COLO829 (cell line): Measurements from ENCODE around the gene MAP2K5.

Experiments used
- DNase-seq: peaks from one replicate; pipeline ENCODE4 v3.0.0; 2012; ENCODE audit warnings: low spot score

MAP2K5 gene

DNA sequence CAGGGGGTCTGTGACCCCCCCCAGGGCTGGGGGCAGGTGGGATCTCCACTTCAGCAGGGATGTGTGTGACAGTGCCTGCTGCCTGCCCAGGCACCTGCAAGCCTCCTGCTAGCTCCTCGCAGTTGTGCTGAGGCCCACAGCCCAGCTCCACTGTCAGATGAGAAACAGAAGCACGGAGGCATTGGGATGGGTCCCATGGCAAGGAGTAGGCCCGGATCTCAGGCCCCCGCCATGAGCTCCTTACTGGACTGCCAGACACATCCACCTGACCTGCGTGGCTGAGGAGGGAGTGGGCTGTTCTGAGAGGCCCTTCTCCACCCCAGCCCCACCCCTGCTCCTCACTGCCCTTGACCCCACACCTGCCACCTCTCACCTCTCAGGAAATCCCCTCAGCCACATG, 264.6 kb downstream of the MAP2K5 start:
- no peak for DNase-seq

DNA sequence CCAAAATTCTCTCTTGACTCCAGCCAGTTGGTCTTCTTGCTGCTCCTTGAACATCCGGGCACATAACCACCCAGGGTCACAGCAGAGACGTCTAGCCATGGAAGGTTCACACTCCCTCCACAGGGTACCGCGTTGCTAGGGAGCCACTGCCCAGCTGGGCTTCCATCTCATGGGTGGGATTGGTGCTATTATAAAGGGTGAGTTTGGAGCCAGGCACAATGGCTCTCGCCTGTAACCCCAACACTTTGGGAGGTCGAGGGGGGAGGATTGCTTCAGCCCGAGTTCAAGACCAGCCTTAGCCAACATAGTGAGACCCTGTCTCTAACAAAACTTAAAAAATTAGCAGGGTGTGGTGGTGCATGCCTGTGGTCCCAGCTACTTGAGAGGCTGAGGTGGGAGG, 265.3 kb downstream of the MAP2K5 start:
- DNase-seq: no peak

DNA sequence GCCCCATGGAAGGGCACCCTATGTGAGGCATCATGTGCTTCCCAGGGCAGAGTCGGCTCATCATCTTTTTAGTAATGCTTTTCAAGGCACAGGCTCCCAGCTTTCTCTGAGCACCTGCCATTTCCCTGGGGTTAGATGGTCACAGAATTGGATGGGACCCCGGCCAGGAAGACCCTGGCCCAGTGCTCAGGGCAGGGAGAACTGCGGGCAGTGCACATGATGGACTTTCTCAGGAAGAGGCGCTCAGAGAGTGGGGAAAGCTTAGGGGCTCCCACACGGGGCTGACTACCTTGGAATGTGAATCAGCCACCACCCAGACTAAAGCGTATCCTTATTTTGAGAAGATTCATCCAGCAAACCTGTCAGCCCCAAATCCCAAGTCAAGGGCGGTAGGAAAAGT, 266.3 kb downstream of the MAP2K5 start:
- DNase-seq: no peak

DNA sequence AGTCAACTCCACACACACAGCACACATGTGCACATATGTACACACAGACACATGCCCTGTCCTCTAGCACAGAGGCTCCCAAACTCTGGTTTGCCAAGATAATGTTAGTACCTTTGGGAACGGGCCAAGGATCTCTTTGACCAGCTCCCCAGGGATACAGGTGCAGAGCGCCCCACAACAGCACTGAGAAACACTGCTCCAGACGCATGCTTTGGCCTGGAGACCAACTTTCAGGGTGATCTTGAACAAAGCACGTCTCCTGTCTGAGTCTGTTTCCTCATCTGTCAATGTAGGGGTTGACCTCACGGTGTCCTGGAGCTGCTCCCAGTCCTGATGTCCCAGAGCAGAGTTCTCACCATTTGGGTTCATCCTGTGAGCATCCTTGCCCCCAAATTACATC, 266.9 kb downstream of the MAP2K5 start:
- DNase-seq: no peak

DNA sequence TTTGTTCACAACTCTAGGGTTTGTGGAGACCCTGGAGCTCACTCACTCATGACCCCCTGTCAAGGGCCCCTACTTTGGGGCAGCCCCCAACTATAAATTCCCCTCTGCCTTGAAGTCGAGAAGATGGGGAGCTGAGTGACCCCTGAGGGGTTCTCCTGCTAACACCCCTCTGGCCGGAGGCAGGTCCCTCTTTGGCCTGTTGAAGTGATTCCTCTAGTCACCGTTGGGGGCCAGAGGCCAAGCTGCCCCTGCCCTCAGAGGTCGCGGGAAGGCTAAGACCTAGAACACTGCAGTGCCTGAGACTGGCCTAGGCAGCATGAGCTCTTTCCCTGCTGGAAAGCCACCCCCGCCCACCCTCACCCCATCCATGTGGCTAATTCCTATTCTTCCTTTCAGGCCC, 267.4 kb downstream of the MAP2K5 start:
- no peak for DNase-seq

DNA sequence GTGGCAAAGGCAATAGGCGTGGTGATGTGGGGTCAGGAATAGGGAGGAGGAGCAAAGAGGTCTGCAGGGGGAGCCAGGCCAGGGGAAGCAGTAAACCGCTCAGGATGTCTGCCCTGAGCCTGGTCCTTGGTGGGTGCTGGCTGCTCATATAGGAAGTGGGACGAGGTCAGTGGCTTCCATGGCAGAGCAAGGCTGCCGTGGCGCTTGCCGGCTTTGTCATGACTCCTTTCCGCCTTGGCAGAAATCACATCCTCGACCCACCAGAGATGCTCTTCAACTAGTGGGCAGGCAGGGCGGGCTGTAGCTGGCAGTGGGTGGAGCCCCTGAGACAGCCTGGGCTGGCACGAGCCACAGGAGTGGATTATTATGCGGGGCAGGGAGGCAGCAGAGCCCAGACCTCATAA, 269.7 kb downstream of the MAP2K5 start:
- DNase-seq: no peak

DNA sequence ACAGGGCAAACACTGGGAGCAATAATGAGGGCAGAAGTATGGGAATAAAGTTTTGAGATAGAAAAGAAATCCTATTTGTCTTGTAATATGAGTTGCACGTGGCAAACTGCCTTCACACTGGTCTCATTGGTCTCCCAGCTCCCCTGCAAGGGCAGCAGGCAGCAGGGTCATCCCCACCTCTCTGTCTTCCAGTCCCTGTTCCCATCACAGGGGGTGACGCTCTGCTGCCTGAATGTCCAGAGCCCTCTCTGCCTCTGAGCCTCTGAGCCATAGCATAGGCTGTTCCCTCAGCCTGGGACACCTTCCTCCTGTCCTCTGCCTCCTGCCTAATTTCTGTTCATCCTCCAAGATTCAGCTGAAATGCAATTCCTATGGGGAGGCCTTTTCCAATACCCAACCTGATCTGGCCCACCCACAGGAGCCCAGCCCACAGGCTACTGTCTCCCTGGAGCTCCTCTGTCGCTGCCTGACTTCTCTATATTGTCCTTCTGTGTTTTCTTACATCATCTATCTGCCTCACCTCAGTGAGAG, 270.7 kb downstream of the MAP2K5 start:
- DNase-seq: no peak

DNA sequence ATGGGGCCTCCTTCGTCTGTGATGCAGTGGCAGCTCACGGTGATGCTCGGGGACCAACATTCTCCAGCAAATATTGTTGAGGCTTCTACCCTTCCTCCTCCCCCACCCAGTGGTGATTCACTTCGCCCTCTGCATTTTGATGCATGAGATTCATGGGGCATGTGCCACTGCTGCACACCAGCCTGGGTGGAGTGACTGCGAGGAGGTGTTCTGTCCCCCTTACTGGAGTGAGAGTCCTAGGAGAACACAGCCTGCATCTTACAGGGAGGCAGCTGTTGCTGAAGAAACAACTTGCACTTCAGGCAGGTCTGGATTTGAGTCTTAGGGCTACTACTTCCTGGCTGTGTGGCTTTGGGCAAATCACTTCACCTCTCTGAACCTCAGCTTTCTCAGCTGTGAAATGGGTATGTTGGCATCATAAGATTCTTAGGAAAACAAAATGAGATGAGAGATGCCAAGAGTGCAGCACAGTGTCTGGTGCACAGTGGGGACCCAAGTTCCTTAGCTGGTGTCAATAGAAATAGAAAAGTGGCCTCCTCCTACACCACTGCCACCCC, 272.6 kb downstream of the MAP2K5 start:
- DNase-seq: no peak

DNA sequence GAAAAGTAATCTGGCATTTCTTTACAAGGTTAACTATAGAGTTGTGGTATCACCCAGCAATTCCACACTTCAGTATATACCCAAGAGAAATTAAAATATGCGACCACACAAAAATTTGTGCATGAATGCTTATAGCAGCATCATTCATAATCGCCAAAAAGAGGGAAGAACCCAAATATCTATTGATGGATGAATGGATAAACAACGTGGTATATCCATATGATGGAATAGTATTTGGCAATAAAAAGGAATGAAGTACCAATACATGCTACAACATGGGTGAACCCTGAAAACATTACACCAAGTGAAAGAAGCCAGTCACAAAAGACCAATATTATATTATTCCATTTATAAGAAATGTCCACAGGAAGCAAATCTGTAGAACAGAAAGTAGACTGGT, 274.2 kb downstream of the MAP2K5 start:
- DNase-seq: no peak

DNA sequence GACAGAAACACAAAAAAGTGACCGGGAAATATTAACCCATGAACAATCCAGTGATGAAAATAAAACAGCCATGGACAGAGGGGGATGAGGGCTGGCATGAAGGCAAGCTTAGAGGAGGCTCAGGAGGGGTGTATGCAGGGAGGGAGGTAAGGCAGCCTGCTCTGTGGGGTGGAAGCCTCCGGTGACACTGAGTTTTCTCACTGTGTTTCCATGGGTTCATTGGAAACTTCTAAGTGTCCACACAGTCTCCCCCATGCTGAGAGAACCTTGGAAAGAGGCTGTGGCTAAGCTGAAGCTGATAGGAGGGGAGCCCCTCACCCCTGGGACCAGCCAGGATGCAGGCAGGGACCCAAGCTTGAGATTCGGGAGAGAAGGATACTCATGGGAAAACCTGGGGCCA, 276.0 kb downstream of the MAP2K5 start:
- no peak for DNase-seq

DNA sequence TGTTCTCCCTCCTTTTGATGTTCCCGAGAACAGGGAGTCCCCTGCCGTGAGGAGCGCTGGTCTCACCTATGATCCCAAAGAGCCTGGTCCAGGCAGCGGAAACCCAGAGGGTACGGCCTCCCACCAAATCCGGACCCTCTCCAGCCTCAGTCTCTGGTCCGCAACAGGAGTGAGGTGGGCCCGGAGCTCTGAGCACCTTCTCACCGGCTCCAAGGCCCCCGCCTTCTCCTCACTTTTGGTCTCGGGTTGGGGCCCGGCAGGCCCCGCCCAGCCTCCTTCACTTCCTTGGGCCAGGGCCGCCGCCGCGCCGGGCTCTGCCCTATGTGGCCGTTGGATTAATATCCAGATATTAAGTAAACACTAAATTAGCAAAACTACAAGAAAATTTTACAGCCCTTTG, 277.1 kb downstream of the MAP2K5 start:
- DNase-seq: no peak

DNA sequence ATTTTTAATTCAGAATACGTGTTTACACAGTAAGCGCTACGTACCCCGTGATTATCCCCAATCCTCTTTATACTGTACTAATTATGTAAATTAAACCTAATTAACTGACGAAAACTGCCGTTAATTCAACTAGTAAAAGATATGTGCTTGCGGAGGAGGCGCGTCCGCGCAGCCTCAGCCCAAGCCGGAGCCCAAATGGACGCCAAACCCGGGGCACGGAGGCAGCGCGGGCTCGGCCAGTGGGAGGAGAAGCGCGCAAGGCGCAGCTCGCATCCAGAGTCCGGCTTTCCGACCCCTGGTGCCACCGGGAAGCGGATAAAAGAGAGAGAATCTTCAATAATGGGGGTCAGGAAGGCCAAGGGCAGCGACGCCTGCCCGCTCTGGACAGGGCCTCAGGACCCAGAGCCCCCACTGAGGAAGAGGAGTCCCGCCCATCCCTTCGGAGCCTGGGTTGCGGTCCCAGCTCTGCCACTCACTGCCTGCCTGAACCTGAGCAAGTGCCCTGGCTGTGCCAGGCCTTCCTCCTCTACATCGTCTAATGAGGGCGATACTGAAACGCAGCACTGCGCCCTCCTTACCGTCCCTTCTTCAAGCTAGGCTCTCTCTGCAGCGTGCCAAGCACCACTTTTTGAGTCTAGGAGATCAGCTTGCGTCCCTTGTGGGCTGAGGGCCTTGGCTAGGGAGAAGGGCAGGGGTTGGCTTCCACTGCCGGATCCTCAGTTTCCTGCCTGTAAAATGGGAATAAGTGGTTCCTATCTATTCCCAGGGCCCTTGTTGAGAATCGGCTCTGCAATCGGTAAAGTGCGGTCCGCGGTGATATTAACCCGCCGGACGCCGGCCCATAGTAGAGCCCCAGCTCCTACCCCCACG, 277.9 kb downstream of the MAP2K5 start:
- no peak for DNase-seq

DNA sequence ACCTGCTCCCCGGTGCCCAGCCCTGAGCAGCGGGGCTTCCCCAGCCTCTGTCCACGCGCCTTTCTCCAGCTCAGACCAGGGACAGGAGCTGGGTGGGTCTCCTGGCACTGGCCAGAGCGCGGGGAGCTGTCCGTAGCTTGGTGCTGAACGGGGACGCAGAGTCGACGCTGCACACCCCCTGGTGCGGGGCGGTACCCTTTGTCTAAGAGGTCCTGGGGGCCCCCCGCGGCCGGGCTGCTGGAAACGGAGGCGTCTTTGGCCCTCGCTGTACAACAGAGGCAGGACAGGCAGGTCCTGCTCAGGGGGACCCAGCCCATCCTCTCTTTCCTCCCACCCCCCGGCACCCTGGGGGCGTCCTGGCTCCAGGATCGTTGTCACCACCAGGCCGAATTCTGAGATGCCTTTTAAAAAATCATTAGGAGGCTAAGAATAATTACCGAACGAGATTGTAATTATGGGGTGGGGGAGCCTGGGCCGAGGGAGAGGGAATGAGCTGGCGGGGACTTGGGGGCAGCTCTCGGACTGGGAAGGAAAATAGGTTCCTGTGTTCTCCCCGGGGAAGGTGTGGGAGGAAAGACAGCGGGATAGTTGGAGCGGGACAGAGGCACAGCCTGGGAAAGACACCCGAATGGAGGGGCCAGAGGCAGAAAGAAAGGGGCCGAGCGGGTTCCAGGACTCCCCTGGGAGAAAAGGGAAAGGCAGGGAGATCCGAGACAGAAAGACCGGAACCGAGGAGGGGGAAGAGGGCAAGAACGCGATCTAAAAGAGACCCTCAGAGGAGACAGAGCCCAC, 278.7 kb downstream of the MAP2K5 start:
- peak; percentile 52 for DNase-seq

DNA sequence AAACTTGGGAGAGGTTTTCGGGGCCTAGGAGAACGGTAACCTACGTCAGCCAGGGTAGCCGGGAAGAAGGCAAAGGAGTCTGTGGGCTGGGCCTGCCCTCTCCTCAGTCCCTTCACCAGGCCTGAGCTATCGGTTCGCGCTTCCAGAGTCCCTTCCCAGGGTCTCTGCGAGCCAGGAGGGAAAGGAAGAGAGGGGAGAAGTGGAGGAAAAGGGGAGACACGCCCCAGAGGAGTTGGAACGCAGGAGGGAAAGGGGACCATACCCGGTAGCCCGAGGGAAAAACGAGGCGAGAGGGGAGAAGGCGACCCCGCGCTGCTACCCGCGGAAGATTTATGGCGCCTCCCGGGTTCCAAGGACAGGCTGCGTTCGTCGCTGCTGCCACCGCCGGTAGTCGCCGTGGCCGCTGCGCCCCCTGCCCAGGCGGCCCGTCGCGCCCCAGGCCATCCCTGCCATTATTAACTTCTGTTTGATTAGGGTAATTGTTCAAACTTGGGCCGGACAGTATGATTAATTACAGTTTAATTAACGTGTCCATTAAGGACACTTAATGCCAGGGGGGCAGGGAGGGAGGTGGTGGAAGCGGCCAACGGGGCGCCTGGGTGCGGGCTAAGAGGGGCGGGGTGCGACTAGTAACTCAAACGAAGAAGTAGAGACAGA, 279.4 kb downstream of the MAP2K5 start:
- DNase-seq: no peak

DNA sequence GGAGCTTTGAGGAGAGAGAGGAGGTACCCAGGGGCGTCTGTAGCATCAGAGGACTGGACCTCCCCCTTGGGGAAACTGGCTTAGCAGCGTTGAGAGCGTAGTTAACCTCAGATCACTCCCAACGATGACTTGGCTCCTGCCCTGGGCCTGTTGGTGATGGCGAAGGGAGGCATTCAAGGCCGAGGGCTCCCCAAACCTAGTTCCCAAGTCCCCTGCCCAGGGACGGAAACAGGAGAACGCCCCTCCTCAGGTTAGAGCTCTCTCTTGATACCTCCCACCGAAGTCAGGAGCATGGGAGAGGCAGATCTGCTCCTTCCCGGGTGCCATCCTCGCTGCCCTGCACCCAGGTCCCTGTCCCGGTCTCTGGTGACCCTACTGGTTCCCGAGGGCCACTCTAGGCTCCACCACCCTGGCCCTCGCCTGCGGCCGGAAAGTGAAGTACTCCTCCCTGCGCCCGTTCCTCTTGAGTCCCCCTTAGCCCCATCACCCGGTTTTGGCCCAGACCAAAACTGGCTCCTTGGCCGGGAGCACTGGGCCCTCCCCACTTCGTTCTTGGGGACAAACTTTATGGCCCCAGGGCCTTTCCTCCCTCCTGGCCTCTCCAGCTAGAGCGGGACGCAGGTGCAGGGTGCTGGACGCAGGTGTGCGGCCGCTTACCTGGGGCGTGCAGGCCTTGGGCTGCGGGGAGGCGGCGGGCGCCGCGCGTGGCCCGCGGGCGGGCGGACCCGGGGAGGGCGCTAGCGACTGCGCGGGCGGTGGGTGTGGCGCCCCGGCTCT, 280.2 kb downstream of the MAP2K5 start:
- no peak for DNase-seq

DNA sequence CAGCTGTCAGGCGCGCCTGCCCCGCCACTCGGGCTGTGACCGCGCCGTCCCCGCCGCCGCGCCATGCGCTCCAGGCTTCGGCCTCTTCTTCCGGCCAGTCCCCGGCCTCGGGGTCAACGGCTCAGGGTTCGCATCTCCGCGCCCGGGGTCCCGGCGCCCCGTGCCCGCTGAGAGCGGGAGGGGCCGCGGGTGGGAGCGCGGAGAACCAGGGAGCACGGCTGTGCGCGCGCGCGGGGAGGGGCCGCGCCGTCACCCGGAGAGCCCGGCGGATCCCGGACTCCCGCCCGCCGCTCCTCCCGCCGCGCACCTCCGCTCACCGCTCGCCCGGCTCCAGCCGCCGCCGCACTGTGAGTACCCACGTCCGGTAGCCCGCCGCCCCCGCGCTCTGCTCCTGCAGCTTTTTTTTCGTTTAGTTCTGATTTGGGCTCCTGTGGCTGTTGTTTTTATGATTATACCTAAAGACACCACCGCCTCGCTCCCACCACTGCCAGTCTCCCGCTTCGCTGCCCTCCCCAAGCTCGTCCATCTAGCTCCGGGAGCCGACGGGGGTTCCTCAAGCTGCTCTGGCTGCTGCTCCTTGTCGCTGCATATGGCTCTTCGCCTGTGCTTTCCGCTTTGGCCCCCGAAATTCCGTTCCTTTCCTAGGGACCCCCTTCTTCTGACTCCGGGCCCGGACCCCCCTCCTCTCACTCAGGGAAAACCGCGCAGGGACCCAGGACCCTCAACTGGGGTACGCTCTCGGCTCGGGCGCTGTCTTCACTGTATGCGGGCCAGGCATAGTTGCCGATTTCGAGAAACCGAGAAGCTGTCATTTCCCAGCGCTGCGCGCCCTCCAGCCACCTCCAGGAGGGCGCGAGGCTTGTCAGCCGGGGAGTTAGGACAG, 281.1 kb downstream of the MAP2K5 start:
- no peak for DNase-seq

DNA sequence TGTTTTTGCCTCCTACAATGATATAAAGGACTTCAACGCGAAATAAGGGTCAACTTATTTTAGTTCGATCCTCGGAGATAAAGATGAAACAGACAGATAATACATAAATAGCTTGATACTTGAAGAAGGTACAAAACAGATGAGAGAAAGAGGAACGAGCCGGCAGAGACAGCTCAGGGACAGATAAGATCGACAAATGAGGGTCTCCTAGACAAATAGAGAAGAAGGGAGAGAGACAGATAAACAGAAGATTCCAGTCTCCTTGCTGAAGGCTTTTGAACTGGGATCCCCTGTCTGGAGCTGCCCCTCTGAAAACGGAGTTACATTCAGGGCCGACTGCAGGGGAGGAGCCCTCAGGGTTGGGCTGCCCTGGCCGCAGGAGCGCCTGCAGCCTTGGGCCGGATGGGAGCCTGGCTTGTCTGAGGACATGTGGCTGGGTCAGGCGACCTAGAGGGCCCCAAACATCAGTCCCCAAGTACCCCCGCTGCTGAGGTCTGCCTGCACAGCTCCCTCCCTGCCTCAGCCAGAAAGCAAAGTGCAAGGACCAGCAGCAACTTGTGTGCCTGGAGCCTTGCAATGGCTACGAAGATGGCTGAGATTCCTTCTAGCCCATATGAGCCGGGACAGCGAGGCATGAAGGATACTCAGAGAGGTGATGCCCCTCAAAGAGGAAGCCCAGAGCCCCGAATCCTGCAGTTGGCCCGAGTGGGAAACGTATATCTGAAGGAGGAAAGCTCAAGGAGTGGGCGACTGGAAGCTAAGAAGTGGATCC, 281.9 kb downstream of the MAP2K5 start:
- no peak for DNase-seq

DNA sequence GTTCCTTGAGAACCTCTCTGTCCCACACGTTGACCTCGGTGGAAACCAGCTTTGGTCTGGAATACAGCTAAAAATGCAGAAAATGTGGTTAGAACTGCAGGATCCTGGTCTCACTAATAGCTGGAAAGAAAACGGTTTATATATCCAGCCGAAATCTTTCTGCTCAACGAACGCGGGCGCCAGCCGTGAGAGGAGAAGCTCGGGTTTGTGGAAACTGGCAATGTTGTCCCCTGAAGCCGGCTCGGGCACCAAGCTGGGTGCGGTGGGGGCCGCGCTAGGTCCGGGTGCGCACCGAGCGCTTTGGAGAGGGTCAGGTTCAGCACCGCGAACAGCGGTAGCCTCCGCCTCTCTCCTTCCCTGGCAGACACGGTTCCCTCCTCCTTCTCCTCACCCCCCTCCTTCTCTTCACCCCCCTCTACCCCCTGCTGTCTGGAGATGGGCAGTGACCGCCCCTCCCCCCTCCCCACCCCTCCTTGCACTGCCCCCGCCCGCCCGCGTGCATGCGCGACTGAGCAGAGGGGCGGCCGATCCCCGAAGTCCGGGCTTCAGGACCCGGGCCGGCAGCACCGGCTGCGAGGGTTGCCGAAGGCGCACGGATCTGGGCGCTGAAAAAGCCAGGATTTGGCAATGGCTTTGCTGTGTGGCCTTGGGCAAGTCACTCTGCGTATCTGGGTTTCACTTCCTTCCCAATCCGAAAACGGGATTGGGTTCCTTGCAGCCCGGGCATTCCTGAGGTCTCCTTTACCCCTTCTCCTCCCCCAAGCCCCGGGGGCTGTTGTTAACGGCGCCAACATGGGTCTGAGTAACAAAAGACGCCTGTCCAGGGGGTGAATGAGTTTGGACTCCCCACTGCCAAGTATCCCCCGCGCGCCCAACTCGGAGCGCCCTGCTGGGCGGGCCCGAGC, 282.7 kb downstream of the MAP2K5 start, which contains the start of gene SKOR1:
Gene SKOR1 (plus strand): TSS at position 534 of the 905 bp plus-strand sequence. CDS start 94 bp downstream, at position 628.
- no peak for DNase-seq
